ENCODE results near the gene EPM2A.

The EPM2A gene

DNA sequence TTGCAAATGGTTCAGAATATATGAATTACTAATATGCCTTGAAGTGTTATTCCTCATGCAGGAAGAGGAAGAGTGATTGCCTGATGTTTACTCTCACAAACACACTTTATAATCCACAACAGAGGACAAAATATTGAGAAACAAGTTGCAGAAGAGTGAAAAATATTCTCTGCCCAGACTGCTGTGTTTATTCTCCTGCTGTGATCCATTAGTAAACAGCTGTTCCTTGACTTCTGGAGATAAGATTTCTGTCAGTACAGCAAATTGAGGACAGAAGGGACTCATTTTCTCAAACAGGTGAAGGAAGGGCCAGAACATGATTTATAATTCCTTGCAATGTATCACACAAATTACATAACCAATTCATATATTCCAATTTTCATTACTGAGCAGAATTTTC, 148.0 kb downstream of the EPM2A start:
- DNase-seq = no peak

DNA sequence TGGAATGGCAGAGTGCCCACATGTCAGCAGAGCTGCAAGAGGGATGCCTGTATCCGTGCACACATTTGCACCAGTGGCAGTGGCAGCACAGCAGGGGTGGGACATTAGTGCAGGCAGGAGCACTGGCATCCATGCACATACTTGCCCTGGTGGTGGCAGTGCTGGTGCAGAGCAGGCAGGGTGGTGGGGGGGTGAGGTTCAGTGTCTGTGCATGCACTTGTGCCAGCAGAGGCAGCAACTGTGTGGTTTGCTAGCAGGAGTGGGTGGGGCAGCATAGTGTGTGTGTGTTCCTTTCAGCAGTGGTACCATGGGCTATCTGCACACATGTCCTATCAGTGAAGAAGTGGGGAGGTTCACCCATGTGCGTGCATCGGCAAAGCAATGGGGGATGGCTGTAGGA, 151.6 kb downstream of the EPM2A start:
- no peak for DNase-seq
